Gastrocnemius medialis (tissue), 4 donors: Measurements from ENCODE around the gene METTL22. TPM values are rescaled to one million over a fixed set of nuclear protein-coding genes. Genes with fewer than 3 reads are reported as not detected.

Experiments
- ATAC-seq, 2 donors: fragments of 150-250 bp; one replicate each; pipeline ENCODE4 v1.9.1; 2016
- DNase-seq, 2 donors: peaks; one replicate each; pipeline ENCODE4 v3.0.0-alpha.2; 2019
- H3K27ac ChIP-seq, 4 donors: fragments of 200-600 bp; sonication (generic); 1 replicate in 1 of 4; 2 replicates in 3 of 4; pipeline ENCODE4 v1.5.1; 2016 to 2018; ENCODE audit warnings: mild to moderate bottlenecking in 2 of 4, moderate library complexity in 1 of 4
- H3K27me3 ChIP-seq, 3 donors: fragments of 200-600 bp; sonication (generic) in 2 of 3; 1 replicate in 1 of 3; 2 replicates in 2 of 3; pipeline versions ENCODE4 v1.5.1 to v1.6.0; 2016 to 2019; ENCODE audit warnings: mild to moderate bottlenecking in 1 of 3, moderate library complexity in 1 of 3
- H3K36me3 ChIP-seq, 2 donors: fragments of 200-600 bp; sonication (generic) in 1 of 2; one replicate each; pipeline ENCODE4 v1.5.1; 2017 to 2018
- H3K4me1 ChIP-seq, 2 donors: fragments of 200-600 bp; sonication (generic) in 1 of 2; one replicate each; pipeline ENCODE4 v1.5.1; 2016 to 2017; ENCODE audit warnings: mild to moderate bottlenecking in 2 of 2
- H3K4me3 ChIP-seq, 4 donors: fragments of 200-600 bp; sonication (generic) in 3 of 4; 1 replicate in 1 of 4; 2 replicates in 3 of 4; pipeline ENCODE4 v1.5.1; 2016 to 2019; ENCODE audit warnings: mild to moderate bottlenecking in 2 of 4
- H3K9me3 ChIP-seq, 3 donors: fragments of 200-600 bp; sonication (generic) in 2 of 3; 1 replicate in 1 of 3; 2 replicates in 2 of 3; pipeline ENCODE4 v1.5.1; 2016 to 2019
- POLR2A ChIP-seq, 2 donors: fragments of 450-650 bp; IDR thresholded peaks; one replicate each; pipeline ENCODE4 v1.6.1; 2017; ENCODE audit warnings: antibody characterized with exemption in 2 of 2, mild to moderate bottlenecking in 2 of 2, moderate library complexity in 2 of 2
- in situ Hi-C, 4 donors: fragments of 200-750 bp; cut with MboI; loops; one replicate each; pipeline versions ENCODE4 v1.15.0 to v1.8.0; 2017; ENCODE audit warnings: low sequenced_read_pairs in 4 of 4
- intact Hi-C: fragments of 100-400 bp; cut with DNase I; formaldehyde crosslinking; loops from one replicate; pipeline ENCODE4 v1.15.1; 2023; ENCODE audit warnings: low total_unique reads
- total RNA-seq, 4 donors: library from RNA; depleted of rRNA; stranded (reverse); fragments of >200 nt; gene quantifications; one replicate each; pipeline versions ENCODE4 v1.1.0 to v1.2.3, GENCODE V29; 2016
- TF ChIP-seq, protein P1 (sequence below), 5 experiments: fragments of 450-650 bp in 3 of 5; fragments of 200-600 bp in 2 of 5; sonication (generic) in 2 of 5; IDR thresholded peaks in 4 of 5; conservative IDR thresholded peaks in 1 of 5; 1 replicate in 4 of 5; 2 replicates in 1 of 5; pipeline ENCODE4 v1.5.1; 2016 to 2019; ENCODE audit warnings: antibody characterized with exemption in 5 of 5, mild to moderate bottlenecking in 3 of 5, moderate library complexity in 3 of 5

Gene METTL22
- total RNA-seq, 4 donors from 2014 or later, result 28.8 to 71.5 (median 51.5) TPM

DNA sequence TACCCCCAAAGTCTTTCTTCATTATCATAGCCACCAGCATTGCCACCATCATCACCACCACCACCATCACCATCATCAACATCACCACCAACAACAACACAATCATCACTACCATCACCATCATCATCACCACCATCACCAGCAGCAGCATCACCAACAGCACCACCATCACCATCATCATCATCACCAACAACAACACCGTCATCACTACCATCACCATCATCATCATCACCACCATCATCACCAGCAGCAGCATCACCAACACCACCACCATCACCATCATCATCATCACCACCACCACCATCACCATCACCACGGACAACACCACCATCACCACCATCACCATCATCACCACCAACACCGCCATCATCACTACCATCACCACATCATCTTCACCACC is 30.7 kb upstream of the METTL22 start:
- in situ Hi-C loops, result no loop called here
- H3K4me1 ChIP-seq, result no peaks in the 10 kb centered on the region
- peaks cover 23 to 55% (median 39%) of the 10 kb centered on the region in 3 donors for H3K27me3 ChIP-seq

DNA sequence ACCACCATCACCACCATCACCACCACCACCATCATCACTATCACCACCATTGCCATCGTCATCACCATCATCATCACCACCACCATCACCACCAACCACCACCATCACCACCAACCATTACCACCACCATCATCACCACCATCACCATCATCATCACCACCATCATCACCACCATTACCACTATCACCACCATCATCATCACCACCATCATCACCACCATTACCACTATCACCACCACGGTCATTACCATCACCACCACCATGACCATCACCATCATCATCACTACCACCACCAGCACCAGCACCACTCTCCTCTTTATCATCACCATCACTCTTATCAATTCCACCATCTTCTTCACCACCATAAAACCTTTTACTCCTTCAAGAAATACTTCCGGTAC is 30.0 kb upstream of the METTL22 start:
- Histone ChIP-seq H3K27ac (no peak overlapping the region), H3K4me1 (no peaks in the 10 kb centered on the region), H3K27me3 (peaks cover 23 to 55% (median 39%) of the 10 kb centered on the region in 3 donors), H3K9me3 (no peaks in the 10 kb centered on the region), H3K36me3 (no peaks in the 10 kb centered on the region), H3K4me3 (no peak overlapping the region)
- in situ Hi-C loops, result no loop called here
- DNase-seq, result no peak
- no peak for TF ChIP-seq POLR2A (IDR thresholded peaks at IDR 0.05)
- TF ChIP-seq, protein P1, sequence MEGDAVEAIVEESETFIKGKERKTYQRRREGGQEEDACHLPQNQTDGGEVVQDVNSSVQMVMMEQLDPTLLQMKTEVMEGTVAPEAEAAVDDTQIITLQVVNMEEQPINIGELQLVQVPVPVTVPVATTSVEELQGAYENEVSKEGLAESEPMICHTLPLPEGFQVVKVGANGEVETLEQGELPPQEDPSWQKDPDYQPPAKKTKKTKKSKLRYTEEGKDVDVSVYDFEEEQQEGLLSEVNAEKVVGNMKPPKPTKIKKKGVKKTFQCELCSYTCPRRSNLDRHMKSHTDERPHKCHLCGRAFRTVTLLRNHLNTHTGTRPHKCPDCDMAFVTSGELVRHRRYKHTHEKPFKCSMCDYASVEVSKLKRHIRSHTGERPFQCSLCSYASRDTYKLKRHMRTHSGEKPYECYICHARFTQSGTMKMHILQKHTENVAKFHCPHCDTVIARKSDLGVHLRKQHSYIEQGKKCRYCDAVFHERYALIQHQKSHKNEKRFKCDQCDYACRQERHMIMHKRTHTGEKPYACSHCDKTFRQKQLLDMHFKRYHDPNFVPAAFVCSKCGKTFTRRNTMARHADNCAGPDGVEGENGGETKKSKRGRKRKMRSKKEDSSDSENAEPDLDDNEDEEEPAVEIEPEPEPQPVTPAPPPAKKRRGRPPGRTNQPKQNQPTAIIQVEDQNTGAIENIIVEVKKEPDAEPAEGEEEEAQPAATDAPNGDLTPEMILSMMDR (IDR thresholded peaks at IDR 0.05 in 4 of 5, conservative IDR thresholded peaks at IDR 0.05 in 1 of 5), result no peak
- no peak for ATAC-seq
- intact Hi-C loops, result no loop called here

More for the DNA sequence above, 30.7 kb upstream of the METTL22 start:
- TF ChIP-seq, protein P1 (IDR thresholded peaks at IDR 0.05 in 4 of 5, conservative IDR thresholded peaks at IDR 0.05 in 1 of 5), result no peak
- no peak for TF ChIP-seq POLR2A (IDR thresholded peaks at IDR 0.05)
- Histone ChIP-seq H3K4me3 (no peak overlapping the region), H3K9me3 (no peaks in the 10 kb centered on the region), H3K27ac (no peak overlapping the region), H3K36me3 (no peaks in the 10 kb centered on the region)
- intact Hi-C loops, result no loop called here
- ATAC-seq (no peak), DNase-seq (no peak)

DNA sequence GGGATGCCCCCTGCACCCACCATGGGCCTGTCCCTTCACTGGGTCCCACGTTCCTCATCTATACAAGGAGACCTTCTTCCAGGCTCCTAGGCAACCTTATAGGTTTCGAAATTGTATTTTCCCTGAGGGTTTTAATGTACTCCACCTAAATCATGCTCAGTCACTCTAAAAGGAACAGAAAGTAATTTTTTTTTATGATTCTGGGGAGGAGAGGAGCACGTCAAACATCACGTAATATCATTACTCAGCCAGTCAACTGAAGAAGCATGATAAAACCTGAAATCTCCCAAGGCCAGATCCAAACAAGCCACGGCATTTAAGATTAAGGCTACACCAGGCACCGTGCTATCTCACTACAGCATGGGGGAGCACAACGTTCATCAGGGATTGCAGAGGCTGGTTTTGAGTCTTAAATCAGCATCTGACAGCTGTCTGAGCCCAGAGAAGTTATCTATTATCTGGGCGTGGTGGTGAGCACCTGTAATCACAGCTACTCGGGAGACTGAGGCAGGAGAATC is 27.3 kb upstream of the METTL22 start:
- in situ Hi-C loops (no loop called here), intact Hi-C loops (no loop called here)
- Histone ChIP-seq H3K36me3 (no peaks in the 10 kb centered on the region), H3K9me3 (no peaks in the 10 kb centered on the region), H3K27me3 (peaks cover 15 to 32% (median 25%) of the 10 kb centered on the region in 3 donors), H3K4me1 (no peaks in the 10 kb centered on the region), H3K4me3 (no peak overlapping the region), H3K27ac (no peak overlapping the region)
- ATAC-seq (no peak), DNase-seq (no peak)
- TF ChIP-seq POLR2A (IDR thresholded peaks at IDR 0.05), result no peak
- TF ChIP-seq, protein P1 (IDR thresholded peaks at IDR 0.05 in 4 of 5, conservative IDR thresholded peaks at IDR 0.05 in 1 of 5), result no peak

DNA sequence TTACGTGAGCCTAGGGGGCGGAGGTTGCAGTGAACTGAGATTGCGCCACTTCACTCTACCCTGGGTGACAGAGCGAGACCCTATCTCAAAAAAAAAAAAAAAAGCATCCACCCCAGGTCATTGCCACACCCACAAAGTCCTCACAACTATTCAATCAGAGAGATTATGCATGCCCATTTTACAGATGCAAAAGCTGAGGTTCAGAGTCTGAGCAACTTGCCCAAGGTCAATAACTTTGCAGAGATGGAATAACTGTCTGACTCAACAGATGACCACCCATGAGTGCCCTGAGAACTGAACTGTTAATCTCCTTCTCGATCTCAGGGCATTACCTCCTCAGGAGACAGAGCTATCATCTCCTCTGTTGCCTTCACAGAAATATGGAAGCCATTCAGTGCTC is 25.7 kb upstream of the METTL22 start:
- Histone ChIP-seq H3K9me3 (no peaks in the 10 kb centered on the region), H3K27me3 (peaks cover 0 to 17% (median 10%) of the 10 kb centered on the region in 3 donors), H3K36me3 (no peaks in the 10 kb centered on the region), H3K27ac (no peak overlapping the region), H3K4me3 (no peak overlapping the region), H3K4me1 (no peaks in the 10 kb centered on the region)
- ATAC-seq (no peak), DNase-seq (no peak)
- no peak for TF ChIP-seq POLR2A (IDR thresholded peaks at IDR 0.05)
- TF ChIP-seq, protein P1 (IDR thresholded peaks at IDR 0.05 in 4 of 5, conservative IDR thresholded peaks at IDR 0.05 in 1 of 5), result no peak
- in situ Hi-C loops (no loop called here), intact Hi-C loops (no loop called here)

DNA sequence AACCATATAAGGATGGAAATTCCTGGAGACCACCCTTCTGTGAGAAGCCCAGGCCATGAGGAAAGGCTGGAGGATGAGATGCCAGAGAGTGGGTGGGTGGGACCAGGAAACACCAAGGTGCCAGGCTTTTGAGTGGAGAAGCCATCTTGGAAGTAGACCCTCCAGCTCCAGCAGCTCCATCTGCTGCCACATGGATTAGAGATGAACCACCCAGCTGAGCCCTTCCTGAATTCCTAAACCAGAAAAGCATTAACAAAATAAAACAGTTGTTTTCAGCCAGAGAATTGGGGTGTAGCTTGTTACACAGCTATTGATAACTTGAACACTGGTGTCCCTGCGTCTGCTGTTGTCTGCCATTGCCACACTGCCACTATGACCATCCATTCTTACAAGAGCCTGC is 24.9 kb upstream of the METTL22 start:
- no peaks in the 10 kb centered on the region for H3K4me1 ChIP-seq
- intact Hi-C loops, result no loop called here
- peaks cover 0 to 10% (median 6%) of the 10 kb centered on the region in 3 donors for H3K27me3 ChIP-seq
- no peaks in the 10 kb centered on the region for H3K9me3 ChIP-seq
- ATAC-seq (no peak), DNase-seq (no peak)
- in situ Hi-C loops, result no loop called here
- TF ChIP-seq POLR2A (IDR thresholded peaks at IDR 0.05), result no peak
- H3K27ac ChIP-seq, result no peak overlapping the region
- no peak overlapping the region for H3K4me3 ChIP-seq
- no peaks in the 10 kb centered on the region for H3K36me3 ChIP-seq
